GM10266 (cell line): ENCODE results near the gene SELENOO.

Experiments used
- DNase-seq: peaks from one replicate; pipeline ENCODE4 v3.0.0; 2012; ENCODE audit errors: extremely low spot score
- TF ChIP-seq, protein P1 (sequence below): IDR thresholded peaks from 2 replicates; pipeline ENCODE4 v1.5.1; 2012; ENCODE audit warnings: mild to moderate bottlenecking, low read depth; ENCODE audit not compliant: control insufficient read depth, insufficient read depth; ENCODE audit errors: missing control alignments

SELENOO gene

GRCh38 chr22:50169774-50170341 is 31.0 kb upstream of the SELENOO start:
- TF ChIP-seq, protein P1, sequence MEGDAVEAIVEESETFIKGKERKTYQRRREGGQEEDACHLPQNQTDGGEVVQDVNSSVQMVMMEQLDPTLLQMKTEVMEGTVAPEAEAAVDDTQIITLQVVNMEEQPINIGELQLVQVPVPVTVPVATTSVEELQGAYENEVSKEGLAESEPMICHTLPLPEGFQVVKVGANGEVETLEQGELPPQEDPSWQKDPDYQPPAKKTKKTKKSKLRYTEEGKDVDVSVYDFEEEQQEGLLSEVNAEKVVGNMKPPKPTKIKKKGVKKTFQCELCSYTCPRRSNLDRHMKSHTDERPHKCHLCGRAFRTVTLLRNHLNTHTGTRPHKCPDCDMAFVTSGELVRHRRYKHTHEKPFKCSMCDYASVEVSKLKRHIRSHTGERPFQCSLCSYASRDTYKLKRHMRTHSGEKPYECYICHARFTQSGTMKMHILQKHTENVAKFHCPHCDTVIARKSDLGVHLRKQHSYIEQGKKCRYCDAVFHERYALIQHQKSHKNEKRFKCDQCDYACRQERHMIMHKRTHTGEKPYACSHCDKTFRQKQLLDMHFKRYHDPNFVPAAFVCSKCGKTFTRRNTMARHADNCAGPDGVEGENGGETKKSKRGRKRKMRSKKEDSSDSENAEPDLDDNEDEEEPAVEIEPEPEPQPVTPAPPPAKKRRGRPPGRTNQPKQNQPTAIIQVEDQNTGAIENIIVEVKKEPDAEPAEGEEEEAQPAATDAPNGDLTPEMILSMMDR = peak; percentile 16
- peak; percentile 75 for DNase-seq

DNA sequence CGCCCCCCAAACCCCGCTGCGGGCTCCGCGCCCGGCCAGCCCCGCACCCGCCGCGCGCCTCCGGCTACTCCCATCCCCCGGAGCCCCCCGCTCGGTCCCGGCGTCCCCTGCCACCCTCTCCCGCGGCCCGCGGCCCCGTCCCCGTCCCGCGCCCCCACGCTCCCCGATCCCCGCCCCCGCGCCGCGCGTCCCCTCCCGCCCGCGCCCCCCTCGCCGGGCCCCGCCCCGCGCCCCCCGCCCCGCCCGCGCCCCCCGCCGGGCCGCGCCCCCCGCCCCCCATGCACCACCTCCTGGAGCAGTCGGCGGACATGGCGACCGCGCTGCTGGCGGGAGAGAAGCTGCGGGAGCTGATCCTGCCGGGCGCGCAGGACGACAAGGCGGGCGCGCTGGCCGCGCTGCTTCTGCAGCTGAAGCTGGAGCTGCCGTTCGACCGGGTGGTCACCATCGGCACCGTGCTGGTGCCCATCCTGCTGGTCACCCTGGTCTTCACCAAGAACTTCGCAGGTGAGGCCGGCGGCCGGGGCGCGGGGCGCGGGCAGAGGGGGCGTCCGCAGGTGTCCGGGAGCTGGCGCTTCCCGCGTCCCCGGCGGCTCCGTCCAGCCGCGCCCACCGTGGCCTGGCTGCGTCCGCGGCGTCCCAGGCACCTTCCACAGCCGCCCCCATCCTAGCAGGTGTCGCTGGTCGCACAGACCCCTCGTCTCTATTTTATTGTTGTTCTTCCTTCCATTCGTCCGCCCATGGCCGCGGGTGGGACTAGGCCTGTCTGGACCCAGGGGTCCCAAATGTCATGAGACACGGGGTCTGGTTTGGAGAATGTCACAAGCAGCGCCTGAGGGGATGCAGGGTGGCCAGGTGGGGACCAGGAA is 30.1 kb upstream of the SELENOO start, which contains the start of gene PANX2:
Gene PANX2, plus strand, starts transcription at position 279 of the 866 bp plus-strand sequence. Its CDS starts 0 bp downstream, at position 279.
- TF ChIP-seq, protein P1 = no peak
- no peak for DNase-seq

GRCh38 chr22:50171319-50171964 is 29.4 kb upstream of the SELENOO start:
- DNase-seq = no peak
- TF ChIP-seq, protein P1 = no peak

DNA sequence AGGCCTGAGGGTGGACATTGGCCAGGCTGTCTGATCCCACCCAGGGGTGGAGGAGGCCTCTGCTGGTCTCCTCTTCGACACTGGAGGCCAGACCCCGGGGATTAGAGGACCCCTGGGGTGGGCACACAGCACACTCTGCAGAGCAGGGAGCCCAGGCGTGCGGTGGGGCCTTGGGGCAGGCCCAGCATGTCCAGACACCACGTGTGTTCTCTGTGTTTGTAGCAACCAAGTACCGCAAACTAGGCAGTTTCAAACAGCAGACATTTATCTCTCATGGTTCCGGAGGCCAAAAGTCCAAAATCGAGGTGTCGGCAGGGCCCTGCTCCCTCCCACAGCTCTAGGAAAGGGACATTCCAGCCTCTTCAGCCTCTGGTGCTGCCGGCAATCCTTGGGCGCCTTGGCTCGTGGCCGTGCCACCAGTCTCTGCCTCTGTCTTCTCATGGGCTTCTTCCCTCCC is 28.8 kb upstream of the SELENOO start:
- DNase-seq = no peak

GRCh38 chr22:50173311-50173982 is 27.4 kb upstream of the SELENOO start:
- DNase-seq = peak; percentile 77
- TF ChIP-seq, protein P1 = no peak

More for the DNA sequence above, 28.8 kb upstream of the SELENOO start:
- TF ChIP-seq, protein P1 = no peak

DNA sequence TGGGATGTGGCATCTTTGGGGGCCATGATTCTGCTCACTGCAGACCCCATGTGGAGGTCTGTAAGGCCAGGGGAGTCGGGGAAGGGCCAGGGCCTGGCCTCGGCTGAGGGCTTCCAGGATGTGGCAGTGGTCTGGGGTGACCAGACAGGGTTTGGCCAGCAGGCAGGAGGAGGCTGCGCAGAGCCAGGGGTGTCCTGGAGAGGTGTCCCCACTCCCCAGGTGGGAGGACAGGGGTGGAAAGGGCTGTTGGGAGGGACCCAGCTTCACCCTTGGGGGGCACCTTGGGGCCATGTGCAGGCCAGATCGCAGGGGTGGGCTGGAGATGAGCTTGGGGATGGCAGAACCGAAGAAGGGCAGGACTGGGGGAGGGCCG is 26.8 kb upstream of the SELENOO start:
- DNase-seq = no peak
- TF ChIP-seq, protein P1 = no peak
